G401.6 (cell line): Measurements from ENCODE around the gene ZXDC.

Source experiments
- FAIRE-seq: peaks from 2 replicates; lab custom pipeline; 2012; peaks lifted over from hg19 to GRCh38; lab: Jason Lieb, UNC

ZXDC gene

DNA sequence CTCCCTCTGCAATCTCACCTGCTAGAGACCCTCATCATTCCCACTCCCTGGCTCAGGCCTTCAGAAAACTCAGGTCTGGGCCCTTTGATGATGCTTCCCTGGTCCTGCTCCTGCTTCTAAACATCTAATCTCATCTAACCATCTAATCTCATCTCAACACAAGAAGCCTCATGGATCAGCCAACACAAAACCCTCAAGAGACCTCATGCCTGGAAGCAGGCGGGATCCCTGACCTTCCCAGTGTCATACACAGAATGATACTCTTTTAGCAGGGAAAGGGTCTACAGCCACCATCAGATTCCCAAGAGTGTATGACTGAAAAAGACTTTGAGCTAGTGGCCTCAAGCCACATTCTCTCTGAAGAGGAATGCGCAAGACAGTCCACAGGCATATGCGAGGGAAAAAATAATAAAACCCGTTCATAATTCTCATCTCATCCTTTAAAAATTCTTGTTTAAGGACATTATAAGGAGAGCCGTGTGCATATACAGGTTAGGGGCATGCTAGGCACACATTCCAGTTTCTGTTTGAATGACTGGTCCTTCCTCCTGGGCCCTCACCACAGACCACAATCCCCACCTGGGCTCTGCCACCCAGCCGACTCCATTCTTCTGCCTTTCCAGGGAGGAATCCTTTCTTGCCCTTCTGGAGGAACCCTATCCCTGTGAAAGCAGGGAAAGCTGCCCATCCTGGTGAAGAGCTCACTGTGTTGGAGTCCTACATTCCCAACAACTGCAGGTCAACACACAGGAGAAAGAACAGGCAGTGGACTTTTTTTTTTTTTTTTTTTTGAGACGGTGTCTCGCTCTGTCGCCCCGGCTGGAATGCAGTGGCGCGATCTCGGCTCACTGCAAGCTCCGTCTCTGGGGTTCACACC, 2.2 kb downstream of the ZXDC start:
- FAIRE-seq: no peak

DNA sequence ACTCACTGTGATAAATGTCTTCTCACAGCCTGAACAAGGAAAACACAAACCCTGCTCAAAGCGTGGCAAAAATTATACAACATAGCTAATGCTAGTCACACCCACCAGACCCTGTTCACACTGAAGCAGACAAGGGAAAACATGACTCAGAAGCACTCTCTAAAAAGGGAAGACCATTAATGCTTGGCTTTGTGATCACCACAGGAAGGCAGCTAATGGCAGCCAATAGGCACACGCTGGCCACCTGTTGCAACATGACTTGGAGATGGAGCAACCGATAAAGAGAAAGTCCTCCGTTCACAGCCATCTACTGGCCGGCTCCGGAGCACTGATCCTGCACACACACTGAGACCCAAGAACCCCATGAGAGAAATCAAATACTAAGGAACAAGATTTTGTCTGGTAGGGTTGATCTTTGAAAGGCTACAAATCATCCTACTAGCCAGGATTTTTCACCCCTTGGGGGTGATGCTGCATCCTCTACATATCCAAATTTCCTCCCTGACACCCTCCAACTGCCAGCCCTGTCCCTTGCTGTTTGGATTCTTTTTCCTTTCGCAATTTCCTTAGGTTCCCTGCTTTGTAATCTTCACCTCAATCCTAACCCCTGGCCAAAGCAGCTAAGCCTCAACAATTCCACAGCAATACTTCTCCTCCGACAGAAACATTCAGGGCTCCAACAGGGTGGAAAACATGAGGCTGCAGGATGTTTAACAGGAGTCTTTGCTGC, 3.2 kb downstream of the ZXDC start:
- FAIRE-seq: no peak

DNA sequence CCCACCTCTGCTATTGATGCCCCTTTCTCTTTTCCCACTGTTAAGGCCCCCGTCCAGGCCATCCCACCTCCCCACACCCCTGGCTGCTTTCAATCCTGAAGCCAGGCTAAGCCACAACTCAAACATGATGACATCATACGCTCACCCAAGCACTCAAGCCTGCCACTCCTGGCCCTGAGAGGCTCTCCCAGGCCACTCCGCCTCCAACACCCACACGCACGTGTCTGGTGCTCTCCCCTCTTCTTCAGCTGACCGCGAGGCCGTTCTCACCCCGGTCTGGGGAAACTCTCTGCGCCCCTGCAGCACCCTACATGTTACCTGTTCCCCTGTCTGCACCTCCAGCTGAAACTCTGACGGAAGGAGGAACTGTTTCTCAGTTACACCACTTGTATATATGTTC, 6.2 kb downstream of the ZXDC start:
- no peak for FAIRE-seq

DNA sequence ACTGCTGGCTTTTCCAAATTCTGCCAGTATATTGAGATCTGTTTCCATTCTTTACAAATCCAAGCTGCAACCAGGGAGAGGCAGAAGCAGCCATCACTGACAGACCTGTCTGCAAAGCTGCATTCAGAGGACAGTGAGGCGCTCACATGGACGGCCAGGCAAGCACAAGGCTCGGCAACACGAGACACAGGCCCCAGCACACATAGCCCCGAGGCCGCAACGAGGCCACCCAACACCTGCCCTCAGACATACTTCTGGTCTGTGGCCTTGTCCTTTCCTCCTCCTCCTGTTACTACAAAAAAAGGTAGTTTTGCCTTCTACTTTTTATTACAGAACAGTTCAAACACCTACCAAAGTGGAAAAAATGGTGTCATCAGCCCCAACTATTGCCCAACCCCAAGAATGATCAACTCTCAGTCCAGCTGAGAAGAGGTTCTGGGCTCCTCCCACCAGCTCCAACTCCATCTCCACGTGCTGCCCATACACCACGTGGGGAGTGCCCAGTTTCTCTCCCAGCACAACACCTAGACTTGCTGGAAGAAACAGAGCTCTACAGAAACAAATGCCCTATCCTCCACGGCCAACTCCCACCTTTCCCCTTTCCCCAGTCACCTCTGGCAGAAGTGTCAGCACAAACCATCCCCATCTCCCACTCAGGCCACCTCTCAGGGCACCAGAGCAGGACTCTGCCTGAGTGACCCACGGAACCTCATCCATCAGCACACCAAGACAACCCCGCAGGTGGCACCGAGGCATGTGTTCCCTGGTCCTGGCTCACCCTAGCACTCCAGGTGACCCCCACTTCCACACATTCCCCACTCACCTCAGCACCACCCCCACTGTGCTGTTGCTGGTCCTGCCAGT, 7.4 kb downstream of the ZXDC start:
- FAIRE-seq: no peak

DNA sequence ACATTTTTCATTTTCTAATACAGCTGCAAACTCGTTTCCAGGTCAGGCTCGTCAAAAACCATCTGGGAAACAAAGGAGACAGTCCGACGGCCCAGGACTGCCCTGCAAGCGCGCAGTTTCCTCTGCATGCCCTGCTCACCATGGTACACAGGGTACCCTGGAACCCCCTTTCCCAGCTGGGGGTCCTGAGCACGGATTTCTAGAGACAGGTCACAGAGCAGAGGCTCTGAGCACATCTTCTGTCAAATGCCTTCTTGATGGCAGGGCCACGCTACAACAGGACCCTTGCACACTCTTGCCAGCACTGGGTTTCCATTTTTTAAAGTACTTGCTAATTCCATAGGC, 8.1 kb downstream of the ZXDC start:
- no peak for FAIRE-seq

DNA sequence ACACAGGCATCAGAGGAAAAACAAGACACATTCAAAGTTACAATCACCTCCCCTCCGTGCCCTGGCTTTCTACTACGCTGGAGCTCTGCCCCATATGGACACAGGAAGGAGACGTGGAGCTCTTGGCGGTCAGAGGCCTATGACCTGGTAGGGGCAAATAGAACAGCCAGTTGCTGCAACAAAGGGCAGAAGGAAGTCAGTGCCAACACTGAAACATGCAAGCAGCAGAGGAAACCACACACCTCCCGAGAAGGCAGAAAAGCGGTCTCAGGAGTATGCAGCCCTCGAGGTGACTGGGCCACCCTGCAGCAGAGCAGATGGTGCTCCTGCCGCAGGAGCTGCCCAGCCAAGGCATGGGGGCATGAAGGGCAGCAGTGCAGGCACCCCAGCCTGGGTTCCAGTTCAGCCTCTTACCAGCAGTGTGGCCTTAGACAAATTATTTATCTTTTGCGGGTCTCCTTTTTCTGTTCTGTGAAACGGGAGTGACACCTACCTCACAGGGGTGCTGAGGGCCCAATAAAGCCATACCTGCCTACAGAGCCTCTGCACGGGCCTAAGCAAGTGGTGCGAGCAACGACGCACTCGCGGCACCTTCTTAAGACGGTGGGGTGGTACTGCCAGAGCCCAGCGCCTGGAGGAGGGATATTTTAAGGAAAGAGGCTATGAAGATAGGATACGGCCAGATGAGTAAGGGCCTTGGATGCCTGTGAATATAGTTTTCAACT, 8.6 kb downstream of the ZXDC start:
- no peak for FAIRE-seq

DNA sequence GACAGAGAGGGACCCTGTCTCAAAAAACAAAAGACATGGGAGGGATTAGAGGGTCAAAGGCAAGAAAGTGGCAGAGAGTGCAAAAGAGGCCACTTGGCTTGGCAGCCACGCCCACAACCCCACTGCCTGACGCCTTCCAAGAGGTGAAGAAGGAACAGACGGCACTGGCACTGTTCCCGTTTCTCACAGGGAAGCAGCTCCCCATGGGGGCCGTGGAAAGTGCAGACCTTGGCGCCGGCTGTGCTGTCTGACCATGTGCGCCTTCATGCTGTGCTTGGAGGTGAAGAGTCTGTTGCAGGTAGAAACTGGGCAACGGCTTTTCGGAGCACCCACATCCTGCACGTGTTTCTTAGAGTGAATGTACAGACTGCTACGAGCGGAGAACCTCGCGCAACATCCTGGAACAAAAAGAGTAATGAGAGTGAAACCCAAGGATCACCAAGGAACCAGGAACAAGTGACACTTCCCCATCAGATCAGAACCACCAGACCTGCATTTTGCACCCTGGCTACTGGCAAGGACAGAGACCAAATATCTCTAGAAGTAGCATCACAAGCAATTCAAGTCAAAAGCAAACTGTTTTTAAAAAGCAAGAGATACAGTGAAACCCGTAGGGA, 9.7 kb downstream of the ZXDC start:
- no peak for FAIRE-seq

DNA sequence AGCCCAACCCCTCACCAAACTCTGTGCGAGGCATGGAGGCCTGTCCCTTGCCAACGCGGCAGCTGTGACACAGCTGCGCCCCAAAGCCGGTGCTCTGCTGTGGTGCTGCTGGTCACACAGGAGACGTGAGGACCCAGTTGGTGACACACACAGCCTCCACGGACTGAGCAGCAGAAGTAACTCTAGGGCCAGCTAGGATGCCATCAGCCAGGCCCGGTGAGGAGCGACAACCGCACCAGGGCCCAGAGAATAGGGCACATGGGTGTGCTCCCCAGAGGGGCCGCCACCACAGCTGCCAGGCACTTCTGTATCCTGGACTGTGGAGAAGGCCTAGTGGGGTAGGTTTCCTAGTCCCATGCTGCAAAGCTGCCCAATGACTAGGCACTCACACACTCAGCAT, 10.7 kb downstream of the ZXDC start:
- FAIRE-seq: no peak

DNA sequence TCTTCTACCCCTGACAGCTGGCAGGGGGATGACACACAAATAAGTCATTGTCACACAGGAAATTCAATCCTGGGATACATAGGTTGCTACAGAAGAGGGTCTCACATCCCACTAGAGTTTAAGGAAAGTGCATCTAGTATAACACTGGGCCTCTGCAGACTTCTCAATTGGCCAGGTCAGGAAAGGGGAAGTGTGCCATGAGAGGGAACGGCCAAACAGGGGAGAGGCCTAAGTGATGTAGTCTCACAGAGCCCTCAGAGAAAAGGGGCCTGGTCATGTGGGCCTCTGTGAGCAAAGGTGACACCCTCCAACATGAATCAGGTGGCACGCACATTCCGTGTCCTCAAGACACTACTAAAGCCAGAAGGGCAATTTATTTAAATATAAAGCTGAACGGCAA, 11.2 kb downstream of the ZXDC start:
- no peak for FAIRE-seq

DNA sequence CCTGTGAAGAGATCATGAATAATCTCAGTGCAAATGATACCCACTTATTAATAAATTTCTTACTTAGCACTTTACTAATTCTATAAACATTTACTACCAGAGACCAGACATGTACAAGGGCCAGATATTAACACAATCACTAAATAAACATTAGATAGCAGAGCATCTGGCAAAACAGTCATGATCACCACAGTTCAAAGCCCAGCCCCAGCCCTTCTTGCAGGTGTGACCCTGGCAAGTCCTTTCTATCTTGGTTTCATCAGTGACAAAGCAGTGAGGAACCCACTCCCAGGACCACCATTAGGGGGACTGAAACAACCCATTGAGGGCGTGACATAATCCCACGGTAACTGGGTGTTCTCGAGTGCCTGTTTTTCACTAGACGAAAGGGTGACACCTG, 11.6 kb downstream of the ZXDC start:
- FAIRE-seq: no peak

DNA sequence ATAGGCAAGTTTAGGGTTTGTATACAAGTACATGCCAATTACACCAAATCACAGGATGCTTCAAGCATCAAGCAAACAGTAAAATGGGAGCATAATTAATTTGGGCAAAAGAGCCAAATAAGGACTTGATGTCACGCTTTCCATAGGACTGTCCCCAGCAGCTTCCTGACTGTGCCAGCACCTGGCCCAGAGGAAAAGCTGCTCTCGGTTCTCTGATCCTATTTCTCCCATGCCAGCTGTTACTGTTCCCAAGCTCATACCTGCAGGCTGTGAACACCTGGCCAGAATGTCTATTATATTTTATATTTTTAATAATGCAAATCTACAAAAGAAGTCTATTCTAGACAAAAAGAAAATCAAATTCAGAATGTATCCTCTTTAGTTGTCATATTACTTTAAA, 12.2 kb downstream of the ZXDC start:
- FAIRE-seq: no peak

DNA sequence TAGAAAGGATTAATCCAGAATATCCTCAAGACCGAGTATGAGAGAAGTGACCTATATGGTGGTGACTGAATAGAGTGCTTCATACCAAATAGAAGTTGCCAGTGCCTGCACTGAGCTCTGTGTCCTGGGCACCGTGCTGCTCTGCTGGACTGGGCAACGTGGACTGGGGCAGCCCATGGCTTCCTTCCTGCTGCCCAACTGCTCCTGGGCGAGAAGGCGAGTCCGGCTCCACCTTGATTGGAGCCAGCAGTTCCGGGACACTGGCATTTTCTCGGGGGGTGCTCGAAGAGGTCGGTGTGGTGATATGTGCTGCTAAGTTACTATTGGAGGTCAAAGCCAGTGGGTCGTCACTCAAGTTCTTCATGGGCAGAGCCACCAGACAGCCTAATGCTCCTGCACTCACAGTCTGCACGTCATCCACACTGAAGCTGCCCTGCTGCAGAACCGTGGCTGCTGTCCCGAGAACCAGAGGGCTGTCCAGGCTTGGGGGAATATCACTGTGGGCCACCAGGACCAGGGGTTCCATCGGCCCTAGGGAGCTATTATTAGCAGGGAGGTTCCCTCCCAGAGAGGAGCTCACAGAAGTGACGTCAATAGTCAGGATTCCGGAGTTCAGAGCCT, 14.1 kb downstream of the ZXDC start:
- no peak for FAIRE-seq

DNA sequence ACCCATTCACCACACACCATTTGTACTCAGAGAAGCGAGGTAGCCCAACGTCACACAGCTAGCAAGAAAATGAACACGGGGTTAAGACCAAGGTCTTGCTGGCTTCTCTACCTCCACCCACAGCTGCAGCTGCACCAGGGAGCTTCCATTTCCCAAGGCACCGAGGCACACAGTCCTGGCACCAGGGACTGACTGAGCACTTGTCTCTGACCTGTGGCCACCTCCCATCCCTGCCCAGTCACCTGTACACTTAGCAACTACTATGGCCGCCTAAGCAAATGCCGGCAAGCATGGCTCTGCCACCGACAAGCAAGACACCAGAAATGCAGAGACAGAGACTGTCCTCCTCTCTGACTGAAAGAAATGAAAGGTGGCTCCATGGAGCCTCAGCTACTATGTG, 15.3 kb downstream of the ZXDC start:
- no peak for FAIRE-seq

DNA sequence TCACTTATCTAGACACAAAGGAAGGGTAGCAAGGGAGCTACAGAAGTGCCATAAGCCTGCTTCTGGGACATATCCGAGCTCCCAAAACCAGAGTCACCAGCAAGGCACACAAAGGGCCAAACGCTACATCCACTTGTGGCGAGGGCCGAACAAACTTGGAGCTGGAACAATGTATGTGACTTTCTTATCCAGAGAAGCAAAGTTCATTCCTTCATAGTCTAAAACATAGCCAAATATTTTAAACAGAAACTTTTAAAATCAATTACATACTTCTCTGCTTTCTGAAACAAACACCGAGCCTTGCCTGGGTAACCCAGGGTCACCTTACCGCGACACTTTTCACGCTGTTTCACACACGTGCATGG, 15.9 kb downstream of the ZXDC start:
- no peak for FAIRE-seq

DNA sequence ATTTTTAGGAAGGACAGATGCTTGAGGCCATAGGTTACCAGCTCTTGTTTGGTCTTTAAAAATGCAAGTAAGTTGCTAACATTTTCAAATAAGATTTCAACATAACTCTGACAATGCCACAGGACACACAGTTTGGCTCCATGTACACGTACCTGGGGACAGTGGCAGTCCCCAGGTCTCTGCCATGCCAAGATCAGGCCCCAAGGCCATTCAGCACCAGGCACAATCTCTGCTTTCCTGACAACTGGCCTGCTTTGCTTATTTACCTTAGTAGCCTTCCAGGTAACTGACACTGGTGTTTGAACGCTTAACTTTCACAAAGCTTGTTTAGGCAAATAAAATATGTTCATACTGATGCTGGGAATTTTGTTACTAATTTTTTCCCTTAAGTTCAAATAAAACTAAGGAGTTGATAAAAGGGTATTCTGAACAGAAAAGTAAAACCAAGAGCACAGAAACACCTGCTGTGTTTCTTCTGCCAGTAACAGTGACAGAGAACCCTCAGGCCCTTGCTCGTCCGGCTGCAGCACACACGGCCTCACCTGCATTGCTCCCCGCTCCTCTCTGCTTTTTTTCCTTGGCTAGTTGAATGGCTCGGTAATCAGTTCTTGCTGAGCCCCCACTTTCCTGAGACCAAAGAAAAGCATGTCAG, 16.5 kb downstream of the ZXDC start:
- FAIRE-seq: no peak

DNA sequence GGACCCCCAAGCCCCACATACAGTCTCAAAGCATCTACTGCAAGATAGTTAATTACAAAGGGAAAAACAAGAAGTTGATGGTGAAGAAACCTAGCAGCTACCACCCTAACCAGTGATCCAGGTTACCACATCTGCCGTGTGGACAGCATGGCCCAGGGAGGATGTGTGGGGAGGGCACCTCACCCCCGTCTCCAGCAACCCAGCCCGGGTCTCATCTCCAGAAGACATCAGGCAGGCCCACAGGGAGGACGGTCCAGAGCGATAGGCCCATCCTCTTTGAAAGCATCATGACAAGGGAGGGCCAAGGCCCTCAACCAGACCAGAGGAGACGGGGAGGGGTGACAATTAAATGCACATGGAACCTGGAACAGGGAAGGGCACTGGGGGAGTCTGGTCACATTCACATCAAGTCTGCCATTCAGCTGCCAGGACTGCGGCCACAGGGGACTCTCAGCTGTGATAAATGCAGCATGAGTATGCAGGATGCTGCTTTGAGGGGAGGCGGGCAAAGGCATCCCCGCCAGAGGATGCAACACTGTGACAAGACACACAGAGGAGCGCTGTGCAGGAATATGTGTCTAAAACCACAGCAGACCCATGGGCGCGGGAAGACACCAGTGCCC, 18.8 kb downstream of the ZXDC start:
- no peak for FAIRE-seq

DNA sequence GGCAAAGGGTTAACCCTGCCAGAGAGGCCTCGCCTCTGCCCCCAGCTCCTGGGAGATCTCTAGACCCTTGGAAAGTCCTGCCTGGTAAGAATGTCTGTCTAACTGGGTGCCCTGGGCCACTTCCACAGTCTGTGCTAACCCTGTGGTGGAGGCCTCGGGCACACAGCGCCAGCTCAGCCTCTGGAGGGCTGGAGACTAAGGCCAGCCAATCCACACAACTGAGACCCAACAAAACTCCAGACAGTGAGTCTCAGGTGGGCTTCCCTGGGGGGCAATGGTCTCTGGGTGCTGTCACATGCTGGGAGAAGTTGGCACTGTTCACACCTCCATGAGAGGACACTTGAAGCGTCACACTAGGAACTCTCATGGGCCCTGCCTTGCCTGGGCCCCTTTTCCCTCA, 19.5 kb downstream of the ZXDC start:
- FAIRE-seq: no peak

DNA sequence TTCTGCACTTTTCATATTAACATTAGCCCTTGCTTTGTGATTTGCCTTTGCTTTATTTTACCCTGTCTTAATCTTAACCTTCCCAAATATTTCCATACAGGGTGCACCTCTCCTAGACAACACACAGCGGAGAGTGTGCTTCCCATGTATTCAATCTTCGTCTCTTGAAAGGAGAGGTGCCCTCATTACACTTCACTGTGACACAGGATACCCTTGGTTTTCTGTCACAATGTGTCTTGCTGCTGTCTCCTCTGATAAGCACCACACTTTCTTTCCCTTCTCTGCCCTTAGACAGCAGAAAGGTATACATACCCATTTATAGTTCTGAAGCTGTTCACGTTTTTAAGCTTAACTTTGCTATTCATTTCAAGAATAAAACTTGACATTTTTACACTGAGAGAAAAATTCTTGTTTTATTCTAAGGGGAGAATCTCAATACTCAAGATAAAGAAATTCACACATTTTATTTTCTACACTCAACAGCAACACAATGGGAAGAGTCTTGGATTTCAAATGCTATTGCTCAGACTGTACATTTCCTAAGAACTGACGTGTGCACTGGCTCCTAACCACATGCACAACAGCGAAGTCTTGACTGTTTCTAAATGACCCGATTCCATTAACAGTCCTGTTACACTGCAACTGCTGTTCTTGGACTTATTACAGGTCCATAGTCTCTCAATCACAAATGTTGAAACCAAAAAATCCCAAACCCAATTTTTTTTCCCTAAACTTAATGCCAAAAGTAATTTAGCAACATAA, 21.1 kb downstream of the ZXDC start:
- FAIRE-seq: no peak

DNA sequence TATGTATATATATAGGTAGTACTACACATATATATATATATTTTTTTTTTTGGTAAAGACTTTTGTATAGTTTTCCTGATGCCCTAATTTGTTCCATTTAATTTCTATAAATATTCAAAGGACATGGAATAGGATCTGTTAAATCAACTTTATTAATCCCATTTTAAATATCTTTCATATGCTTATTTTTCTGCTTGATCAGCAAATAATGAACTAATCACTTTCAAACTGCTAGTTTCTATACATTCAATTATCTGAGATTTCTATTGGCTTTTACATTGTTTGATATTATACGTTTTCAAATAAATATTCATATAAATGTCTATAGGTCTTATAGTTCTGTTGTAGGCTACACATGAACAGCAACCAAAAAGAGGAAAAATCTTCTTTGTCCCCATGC, 21.7 kb downstream of the ZXDC start:
- peak; percentile 83 for FAIRE-seq

DNA sequence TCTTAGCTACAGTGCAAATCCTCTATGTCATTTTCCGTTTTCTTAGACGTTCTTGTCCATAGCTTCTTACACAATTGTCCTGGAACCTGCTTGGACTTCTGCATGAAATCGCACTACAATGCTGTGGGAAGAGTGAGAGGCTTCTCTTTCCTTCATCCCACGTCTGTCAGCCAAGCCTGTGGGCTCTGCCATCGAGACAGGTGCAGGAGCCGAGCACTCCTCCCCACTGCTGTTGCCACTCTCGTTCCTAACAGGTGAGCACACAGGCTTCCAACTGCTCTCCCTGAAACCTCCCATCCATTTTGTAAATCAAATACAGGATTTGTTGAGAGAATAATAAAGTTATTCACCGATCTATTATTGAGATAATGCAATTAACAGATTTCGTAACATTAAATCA, 23.5 kb downstream of the ZXDC start:
- no peak for FAIRE-seq
